Smooth muscle cell (in vitro differentiated cells): ENCODE measurements around the gene ZSCAN10. TPM values are rescaled to one million over a fixed set of nuclear protein-coding genes. Genes with fewer than 3 reads are reported as not detected.

ENCODE experiments used
- DNase-seq: peaks from one replicate; lab custom pipeline; 2025; ENCODE audit not compliant: unreplicated experiment; lab: John Stamatoyannopoulos, UW
- H2AFZ ChIP-seq: fragments of 200-600 bp; sonication (generic); 2 replicates; pipeline ENCODE4 v1.6.0; 2016; ENCODE audit warnings: antibody characterized with exemption, low read depth, mild to moderate bottlenecking
- H3F3A ChIP-seq: fragments of 200-600 bp; sonication (generic); 2 replicates; pipeline ENCODE4 v1.6.0; 2017; ENCODE audit warnings: antibody characterized with exemption, low read depth
- H3K27ac ChIP-seq: fragments of 200-600 bp; sonication (generic); 2 replicates; pipeline ENCODE4 v1.5.1; 2016; ENCODE audit warnings: low read depth, mild to moderate bottlenecking
- H3K27me3 ChIP-seq: fragments of 200-600 bp; sonication (generic); 2 replicates; pipeline ENCODE4 v1.6.1; 2016; ENCODE audit warnings: low read depth, mild to moderate bottlenecking
- H3K36me3 ChIP-seq: fragments of 200-600 bp; sonication (generic); 2 replicates; pipeline ENCODE4 v1.5.1; 2016; ENCODE audit warnings: low read depth
- H3K4me1 ChIP-seq: fragments of 200-600 bp; sonication (generic); 2 replicates; pipeline ENCODE4 v1.5.1; 2016; ENCODE audit warnings: low read depth
- H3K4me2 ChIP-seq: fragments of 200-600 bp; sonication (generic); 2 replicates; pipeline ENCODE4 v1.6.0; 2016; ENCODE audit warnings: mild to moderate bottlenecking
- H3K4me3 ChIP-seq: fragments of 200-600 bp; sonication (generic); 2 replicates; pipeline ENCODE4 v1.5.1; 2016; ENCODE audit warnings: mild to moderate bottlenecking
- H3K79me2 ChIP-seq: fragments of 200-600 bp; sonication (generic); 2 replicates; pipeline ENCODE4 v1.6.0; 2016; ENCODE audit warnings: low read depth, mild to moderate bottlenecking
- H3K9ac ChIP-seq: fragments of 200-600 bp; sonication (generic); 2 replicates; pipeline ENCODE4 v1.6.0; 2016; ENCODE audit warnings: low read depth
- H3K9me3 ChIP-seq: fragments of 200-600 bp; sonication (generic); replicated peaks from 2 replicates; pipeline ENCODE4 v1.5.1; 2016; ENCODE audit warnings: low read depth
- H4K20me1 ChIP-seq: fragments of 200-600 bp; sonication (generic); 2 replicates; pipeline ENCODE4 v1.6.0; 2016; ENCODE audit warnings: low read depth
- WGBS: methylation state at CpG from one replicate; pipeline ENCODE4 v1.1.7; 2016; ENCODE audit warnings: low lambda C conversion rate; 5-methylcytosine and 5-hydroxymethylcytosine counted together
- polyA plus RNA-seq: library from polyadenylated mRNA; unstranded; fragments of >200 nt; fragmentation: Nextera tagmentation; extraction: Ambion mirVana; gene quantifications from 2 replicates; pipeline ENCODE4 v1.2.1, GENCODE V29; 2016
- total RNA-seq: library from RNA; depleted of rRNA; stranded (reverse); fragments of >200 nt; gene quantifications from 2 replicates; pipeline ENCODE4 v1.2.3, GENCODE V29; 2014
- TF ChIP-seq, protein P1 (sequence below): fragments of 200-600 bp; sonication (generic); IDR thresholded peaks from 2 replicates; pipeline ENCODE4 v1.5.1; 2017; ENCODE audit warnings: borderline replicate concordance, mild to moderate bottlenecking, antibody characterized with exemption; ENCODE audit not compliant: insufficient read depth, poor library complexity, severe bottlenecking

The ZSCAN10 gene
- total and polyA plus RNA-seq, 2 experiments from 2014 or later, result not detected

- H3K36me3 ChIP-seq, result no peaks in the 10 kb centered on the region
- WGBS, result 82% methylated on average over 9 of the region's 9 CpGs
- no peaks in the 10 kb centered on the region for H3K9me3 ChIP-seq
- TF ChIP-seq, protein P1, sequence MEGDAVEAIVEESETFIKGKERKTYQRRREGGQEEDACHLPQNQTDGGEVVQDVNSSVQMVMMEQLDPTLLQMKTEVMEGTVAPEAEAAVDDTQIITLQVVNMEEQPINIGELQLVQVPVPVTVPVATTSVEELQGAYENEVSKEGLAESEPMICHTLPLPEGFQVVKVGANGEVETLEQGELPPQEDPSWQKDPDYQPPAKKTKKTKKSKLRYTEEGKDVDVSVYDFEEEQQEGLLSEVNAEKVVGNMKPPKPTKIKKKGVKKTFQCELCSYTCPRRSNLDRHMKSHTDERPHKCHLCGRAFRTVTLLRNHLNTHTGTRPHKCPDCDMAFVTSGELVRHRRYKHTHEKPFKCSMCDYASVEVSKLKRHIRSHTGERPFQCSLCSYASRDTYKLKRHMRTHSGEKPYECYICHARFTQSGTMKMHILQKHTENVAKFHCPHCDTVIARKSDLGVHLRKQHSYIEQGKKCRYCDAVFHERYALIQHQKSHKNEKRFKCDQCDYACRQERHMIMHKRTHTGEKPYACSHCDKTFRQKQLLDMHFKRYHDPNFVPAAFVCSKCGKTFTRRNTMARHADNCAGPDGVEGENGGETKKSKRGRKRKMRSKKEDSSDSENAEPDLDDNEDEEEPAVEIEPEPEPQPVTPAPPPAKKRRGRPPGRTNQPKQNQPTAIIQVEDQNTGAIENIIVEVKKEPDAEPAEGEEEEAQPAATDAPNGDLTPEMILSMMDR, result no peak
- H3K9ac ChIP-seq, result no peak overlapping the region
- H3K4me2 ChIP-seq, result no peak overlapping the region
- peaks cover 31% of the 10 kb centered on the region for H3K27me3 ChIP-seq
- no peak overlapping the region for H3K27ac ChIP-seq
- H3K4me1 ChIP-seq, result no peaks in the 10 kb centered on the region
- no peak for DNase-seq
- no peaks in the 10 kb centered on the region for H4K20me1 ChIP-seq
- no peaks in the 10 kb centered on the region for H3K79me2 ChIP-seq
- H3K4me3 ChIP-seq, result no peak overlapping the region
- no peak overlapping the region for H2AFZ ChIP-seq
- H3F3A ChIP-seq, result no peaks in the 10 kb centered on the region
Measured at GRCh38 chr16:3051494-3051893, 47.6 kb downstream of the ZSCAN10 start.

- Histone ChIP-seq H3K4me1 (peaks cover 2% of the 10 kb centered on the region), H3K9ac (no peak overlapping the region), H3K9me3 (no peaks in the 10 kb centered on the region), H3K4me2 (no peak overlapping the region), H4K20me1 (no peaks in the 10 kb centered on the region), H3K79me2 (no peaks in the 10 kb centered on the region), H3K27ac (no peak overlapping the region), H3F3A (no peaks in the 10 kb centered on the region), H2AFZ (no peak overlapping the region), H3K27me3 (peaks cover 36% of the 10 kb centered on the region), H3K4me3 (no peak overlapping the region), H3K36me3 (no peaks in the 10 kb centered on the region)
- no peak for DNase-seq
- TF ChIP-seq, protein P1, result no peak
- WGBS, result 88% methylated on average over 4 of the region's 4 CpGs
Measured at GRCh38 chr16:3051009-3051408, 48.1 kb downstream of the ZSCAN10 start.

- Histone ChIP-seq H2AFZ (no peak overlapping the region), H3K4me2 (no peak overlapping the region), H3K4me3 (no peak overlapping the region), H3K79me2 (no peaks in the 10 kb centered on the region), H3K27me3 (peaks cover 41% of the 10 kb centered on the region), H3K9ac (no peak overlapping the region), H4K20me1 (no peaks in the 10 kb centered on the region), H3K36me3 (no peaks in the 10 kb centered on the region), H3F3A (no peaks in the 10 kb centered on the region), H3K27ac (no peak overlapping the region), H3K9me3 (no peaks in the 10 kb centered on the region), H3K4me1 (peaks cover 5% of the 10 kb centered on the region)
- 90% methylated on average over 5 of the region's 5 CpGs for WGBS
- TF ChIP-seq, protein P1, result no peak
- DNase-seq, result no peak
Measured at GRCh38 chr16:3050487-3050886, 48.6 kb downstream of the ZSCAN10 start.

GRCh38 chr16:3049921-3050481 lies 49.1 kb downstream of the ZSCAN10 start:
- H3K27me3 ChIP-seq, result peaks cover 46% of the 10 kb centered on the region
- WGBS, result 88% methylated on average over 22 of the region's 26 CpGs
- H3K36me3 ChIP-seq, result no peaks in the 10 kb centered on the region

More at GRCh38 chr16:3049921-3050481, 49.1 kb downstream of the ZSCAN10 start:
- H2AFZ ChIP-seq, result no peak overlapping the region
- TF ChIP-seq, protein P1, result no peak
- H3K9ac ChIP-seq, result no peak overlapping the region
- H3K4me3 ChIP-seq, result no peak overlapping the region
- H3K4me1 ChIP-seq, result peaks cover 9% of the 10 kb centered on the region
- H3K79me2 ChIP-seq, result no peaks in the 10 kb centered on the region
- H3K4me2 ChIP-seq, result no peak overlapping the region
- H4K20me1 ChIP-seq, result no peaks in the 10 kb centered on the region
- H3K9me3 ChIP-seq, result no peaks in the 10 kb centered on the region
- DNase-seq, result no peak
- no peaks in the 10 kb centered on the region for H3F3A ChIP-seq
- no peak overlapping the region for H3K27ac ChIP-seq
